ENCODE results near the gene LRRC2. TPM values are rescaled to one million over a fixed set of nuclear protein-coding genes. Genes with fewer than 3 reads are reported as not detected.

LRRC2 gene
- total RNA-seq, 2 donors from 2014 or later: under 0.01 to 0.42 TPM

DNA sequence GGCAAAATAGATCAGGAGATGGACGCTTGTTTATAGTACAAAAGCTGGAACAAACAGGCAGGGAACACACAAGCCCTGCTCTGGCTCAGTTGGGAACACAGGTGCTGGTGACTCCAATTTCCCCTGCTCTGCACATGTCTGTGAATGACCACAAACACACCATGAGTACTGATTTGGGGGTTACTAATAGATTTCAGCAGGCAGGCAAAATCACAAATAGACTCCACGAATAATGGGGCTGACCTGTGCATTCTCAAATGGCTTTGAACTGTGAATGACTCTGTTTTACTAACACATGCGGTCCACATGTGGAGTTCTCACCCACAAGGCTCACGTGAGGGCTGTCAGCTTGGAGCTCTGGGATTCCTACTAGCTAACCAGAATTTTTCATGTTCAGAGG lies 64.4 kb downstream of the LRRC2 start:
- Histone ChIP-seq H3K27me3 (replicated peaks; ENCODE audit: insufficient read depth) (no peaks in the 10 kb centered on the region), H3K9me3 (no peaks in the 10 kb centered on the region), H3K36me3 (no peaks in the 10 kb centered on the region), H3K4me1 (ENCODE audit: control insufficient read depth in 1 of 2, low read depth in 2 of 2) (no peaks in the 10 kb centered on the region), H3K27ac (no peak overlapping the region), H3K4me3 (no peak overlapping the region)
- ATAC-seq (ENCODE audit: insufficient number of reproducible peaks, low FRiP score, low read depth): no peak
- TF ChIP-seq, protein P1, sequence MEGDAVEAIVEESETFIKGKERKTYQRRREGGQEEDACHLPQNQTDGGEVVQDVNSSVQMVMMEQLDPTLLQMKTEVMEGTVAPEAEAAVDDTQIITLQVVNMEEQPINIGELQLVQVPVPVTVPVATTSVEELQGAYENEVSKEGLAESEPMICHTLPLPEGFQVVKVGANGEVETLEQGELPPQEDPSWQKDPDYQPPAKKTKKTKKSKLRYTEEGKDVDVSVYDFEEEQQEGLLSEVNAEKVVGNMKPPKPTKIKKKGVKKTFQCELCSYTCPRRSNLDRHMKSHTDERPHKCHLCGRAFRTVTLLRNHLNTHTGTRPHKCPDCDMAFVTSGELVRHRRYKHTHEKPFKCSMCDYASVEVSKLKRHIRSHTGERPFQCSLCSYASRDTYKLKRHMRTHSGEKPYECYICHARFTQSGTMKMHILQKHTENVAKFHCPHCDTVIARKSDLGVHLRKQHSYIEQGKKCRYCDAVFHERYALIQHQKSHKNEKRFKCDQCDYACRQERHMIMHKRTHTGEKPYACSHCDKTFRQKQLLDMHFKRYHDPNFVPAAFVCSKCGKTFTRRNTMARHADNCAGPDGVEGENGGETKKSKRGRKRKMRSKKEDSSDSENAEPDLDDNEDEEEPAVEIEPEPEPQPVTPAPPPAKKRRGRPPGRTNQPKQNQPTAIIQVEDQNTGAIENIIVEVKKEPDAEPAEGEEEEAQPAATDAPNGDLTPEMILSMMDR (IDR thresholded peaks at IDR 0.05): no peak
- no peak for DNase-seq (ENCODE audit: low spot score)

DNA sequence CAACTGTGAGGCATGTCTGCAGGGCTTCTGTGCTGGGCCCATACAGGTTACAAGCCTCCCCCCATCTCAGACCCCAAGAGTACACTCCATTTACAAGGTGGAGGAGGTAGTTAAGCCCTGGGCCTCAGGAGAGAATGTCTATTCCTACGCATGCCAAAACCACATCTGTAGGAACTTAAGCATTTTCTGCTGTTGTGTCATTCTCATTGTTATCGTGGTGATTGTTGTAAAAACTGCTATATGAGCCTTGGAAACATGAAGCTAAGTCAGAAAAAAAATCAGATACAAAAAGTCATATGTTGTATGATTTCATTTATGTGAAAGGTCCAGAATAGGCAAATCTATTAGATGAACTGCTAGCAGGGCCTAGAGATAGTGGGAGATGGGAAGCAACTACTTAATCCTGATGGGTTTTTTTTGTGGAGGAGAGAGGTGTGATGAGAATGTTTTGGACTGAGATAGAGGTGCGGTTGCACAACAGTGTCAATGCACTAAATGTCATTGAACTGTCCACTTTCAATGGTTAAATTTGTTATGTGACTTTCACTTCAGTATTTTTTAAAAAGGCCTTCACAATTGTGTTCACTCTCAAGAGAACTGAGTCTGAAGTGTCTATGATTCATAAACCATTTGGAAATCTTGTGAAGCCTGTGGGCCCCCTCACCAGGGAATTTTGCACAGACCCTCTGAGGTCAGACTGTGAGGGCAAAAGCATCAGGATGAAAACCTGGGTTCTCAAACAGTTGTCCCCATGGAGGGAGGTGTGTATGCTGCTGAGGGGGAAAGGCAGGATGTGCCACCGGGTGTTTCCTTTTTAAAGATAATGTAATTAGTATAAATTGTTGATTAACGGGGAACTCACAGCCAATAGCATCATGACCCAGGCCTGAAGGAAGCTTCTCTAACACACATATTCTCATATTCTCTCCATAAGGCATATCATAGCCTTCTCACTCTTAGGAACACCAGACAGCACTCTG lies 65.2 kb downstream of the LRRC2 start:
- H3K4me1 ChIP-seq (ENCODE audit: control insufficient read depth in 1 of 2, low read depth in 2 of 2): no peaks in the 10 kb centered on the region
- no peak overlapping the region for H3K27ac ChIP-seq
- no peaks in the 10 kb centered on the region for H3K36me3 ChIP-seq
- no peak for ATAC-seq (ENCODE audit: insufficient number of reproducible peaks, low FRiP score, low read depth)
- DNase-seq (ENCODE audit: low spot score): no peak
- H3K4me3 ChIP-seq: no peak overlapping the region
- no peaks in the 10 kb centered on the region for H3K9me3 ChIP-seq
- no peaks in the 10 kb centered on the region for H3K27me3 ChIP-seq (replicated peaks; ENCODE audit: insufficient read depth)
- TF ChIP-seq, protein P1 (IDR thresholded peaks at IDR 0.05): no peak

GRCh38 chr3:46498916-46499519 lies 67.1 kb downstream of the LRRC2 start:
- H3K4me1 ChIP-seq (ENCODE audit: control insufficient read depth in 1 of 2, low read depth in 2 of 2): no peaks in the 10 kb centered on the region
- no peak overlapping the region for H3K4me3 ChIP-seq
- H3K36me3 ChIP-seq: no peaks in the 10 kb centered on the region
- ATAC-seq (ENCODE audit: insufficient number of reproducible peaks, low FRiP score, low read depth) (no peak), DNase-seq (ENCODE audit: low spot score) (no peak)
- TF ChIP-seq, protein P1 (IDR thresholded peaks at IDR 0.05): no peak
- H3K27me3 ChIP-seq (replicated peaks; ENCODE audit: insufficient read depth): no peaks in the 10 kb centered on the region
- H3K27ac ChIP-seq: no peak overlapping the region
- H3K9me3 ChIP-seq: no peaks in the 10 kb centered on the region

DNA sequence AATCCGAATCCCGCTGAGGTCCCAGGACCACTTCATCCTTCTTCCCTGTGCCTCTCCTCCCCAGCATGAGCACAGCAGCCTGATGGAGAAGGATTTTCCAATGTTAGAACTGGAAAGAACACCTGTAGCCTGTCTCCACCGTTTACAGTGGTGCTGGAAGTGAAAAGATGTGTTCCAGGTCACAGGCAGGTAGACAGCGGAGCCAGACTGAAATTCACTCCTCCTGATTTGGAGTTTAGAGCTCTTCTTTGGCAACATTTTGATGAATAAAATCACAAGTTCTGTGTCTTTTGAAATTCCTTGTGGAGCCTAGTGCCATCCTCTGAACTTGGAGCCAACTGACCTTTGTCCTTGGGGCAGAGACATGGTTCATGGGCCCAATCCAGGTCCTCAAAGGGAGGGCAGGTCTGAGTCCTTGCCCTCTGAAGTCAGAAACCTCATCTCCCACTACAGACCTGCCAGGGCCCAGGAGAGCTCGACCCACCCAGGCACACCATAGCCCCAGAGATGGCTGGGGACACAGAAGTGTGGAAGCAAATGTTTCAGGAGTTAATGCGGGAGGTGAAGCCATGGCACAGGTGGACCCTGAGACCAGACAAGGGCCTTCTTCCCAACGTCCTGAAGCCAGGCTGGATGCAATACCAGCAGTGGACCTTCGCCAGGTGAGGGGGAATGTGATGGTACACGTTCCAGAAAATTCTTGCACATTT lies 68.4 kb downstream of the LRRC2 start, which contains the start of gene RTP3:
RTP3 (plus strand) TSS at position 421 of the 710 bp plus-strand sequence; CDS start at position 508, 87 bp downstream.
- Histone ChIP-seq H3K27me3 (replicated peaks; ENCODE audit: insufficient read depth) (no peaks in the 10 kb centered on the region), H3K4me3 (no peak within 1 kb of the TSS), H3K9me3 (no peaks in the 10 kb centered on the region), H3K27ac (no peak within 1 kb of the TSS), H3K4me1 (ENCODE audit: control insufficient read depth in 1 of 2, low read depth in 2 of 2) (no peaks in the 10 kb centered on the region), H3K36me3 (no peaks in the 10 kb centered on the region)
- DNase-seq (ENCODE audit: low spot score): no peak
- no peak for ATAC-seq (ENCODE audit: insufficient number of reproducible peaks, low FRiP score, low read depth)
- TF ChIP-seq, protein P1 (IDR thresholded peaks at IDR 0.05): no peak
